NCI-H1694 treated with DMSO at 0.1 percent for 48 hours (cell line): ENCODE results near the gene PPP6R2.
"Not testable (repeated sequence)": the region's sequence is repeated elsewhere in the genome, so short reads cannot be mapped to it uniquely, and the experiment has no call there.

ENCODE experiments used
- DNase-seq: peaks from one replicate; lab custom pipeline; 2025; lab: John Stamatoyannopoulos, UW

Gene PPP6R2

GRCh38 chr22:50400931-50401330 lies 57.8 kb downstream of the PPP6R2 start:
- no peak for DNase-seq

- no peak for DNase-seq
Observed at GRCh38 chr22:50401907-50402306, 58.8 kb downstream of the PPP6R2 start.

- DNase-seq: peak; percentile 44
Observed at GRCh38 chr22:50403701-50404101, 60.6 kb downstream of the PPP6R2 start.

- no peak for DNase-seq
Observed at GRCh38 chr22:50406416-50407170, 63.5 kb downstream of the PPP6R2 start.

GRCh38 chr22:50408311-50408710 lies 65.2 kb downstream of the PPP6R2 start:
- DNase-seq: no peak

- DNase-seq: not testable (repeated sequence)
Observed at GRCh38 chr22:50408954-50409353, 65.8 kb downstream of the PPP6R2 start.

GRCh38 chr22:50414476-50415248 lies 71.5 kb downstream of the PPP6R2 start:
- DNase-seq: no peak

GRCh38 chr22:50415426-50415825 lies 72.3 kb downstream of the PPP6R2 start:
- DNase-seq: no peak

- no peak for DNase-seq
Observed at GRCh38 chr22:50416996-50417395, 73.9 kb downstream of the PPP6R2 start.

GRCh38 chr22:50417411-50418210 lies 74.5 kb downstream of the PPP6R2 start:
- DNase-seq: no peak

- DNase-seq: no peak
Observed at GRCh38 chr22:50418624-50419023, 75.5 kb downstream of the PPP6R2 start.

- no peak for DNase-seq
Observed at GRCh38 chr22:50419116-50419515, 76.0 kb downstream of the PPP6R2 start.

GRCh38 chr22:50420015-50420414 lies 76.9 kb downstream of the PPP6R2 start:
- DNase-seq: no peak

- no peak for DNase-seq
Observed at GRCh38 chr22:50420581-50420980, 77.5 kb downstream of the PPP6R2 start.

GRCh38 chr22:50422046-50422445 lies 78.9 kb downstream of the PPP6R2 start:
- no peak for DNase-seq

- no peak for DNase-seq
Observed at GRCh38 chr22:50422961-50423815, 80.1 kb downstream of the PPP6R2 start.

- no peak for DNase-seq
Observed at GRCh38 chr22:50423956-50424355, 80.8 kb downstream of the PPP6R2 start.

GRCh38 chr22:50425179-50425916 lies 82.2 kb downstream of the PPP6R2 start:
- no peak for DNase-seq

GRCh38 chr22:50432131-50432876 lies 89.2 kb downstream of the PPP6R2 start:
- no peak for DNase-seq

GRCh38 chr22:50432877-50433510 lies 89.9 kb downstream of the PPP6R2 start:
- DNase-seq: not testable (repeated sequence)
